Gastroesophageal sphincter (tissue), 3 donors: ENCODE measurements around the gene WDR88.

ENCODE experiments used
- EP300 ChIP-seq: sonication (generic); formaldehyde crosslinking; IDR thresholded peaks from one replicate; pipeline ENCODE4 v1.6.1; 2017; ENCODE audit warnings: antibody characterized with exemption, mild to moderate bottlenecking
- TF ChIP-seq, protein P1 (sequence below), 4 experiments: fragments of 200-600 bp in 2 of 4; fragments of 450-650 bp in 2 of 4; sonication (generic) in 1 of 4; IDR thresholded peaks; one replicate each; pipeline ENCODE4 v1.5.1; 2017 to 2019; ENCODE audit warnings: antibody characterized with exemption in 4 of 4, mild to moderate bottlenecking in 2 of 4, moderate library complexity in 2 of 4

DNA sequence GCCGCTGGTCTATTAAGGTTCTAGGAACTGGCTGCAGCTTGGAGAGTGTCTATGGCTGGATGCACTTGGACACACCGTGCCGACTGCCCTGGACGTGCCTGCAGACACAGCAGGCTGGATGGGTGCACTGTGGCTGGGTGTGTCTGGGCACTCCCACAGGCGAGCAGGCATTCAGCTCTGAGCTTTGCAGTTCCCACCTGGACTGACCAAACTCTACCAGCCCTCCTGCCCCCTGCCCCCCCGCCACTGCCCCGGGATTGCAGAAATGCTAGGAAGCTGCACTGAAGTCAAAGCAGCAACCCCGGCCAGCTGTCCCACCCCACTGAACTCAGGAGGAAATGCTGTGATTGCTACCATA, 55.2 kb downstream of the WDR88 start:
- TF ChIP-seq, protein P1, sequence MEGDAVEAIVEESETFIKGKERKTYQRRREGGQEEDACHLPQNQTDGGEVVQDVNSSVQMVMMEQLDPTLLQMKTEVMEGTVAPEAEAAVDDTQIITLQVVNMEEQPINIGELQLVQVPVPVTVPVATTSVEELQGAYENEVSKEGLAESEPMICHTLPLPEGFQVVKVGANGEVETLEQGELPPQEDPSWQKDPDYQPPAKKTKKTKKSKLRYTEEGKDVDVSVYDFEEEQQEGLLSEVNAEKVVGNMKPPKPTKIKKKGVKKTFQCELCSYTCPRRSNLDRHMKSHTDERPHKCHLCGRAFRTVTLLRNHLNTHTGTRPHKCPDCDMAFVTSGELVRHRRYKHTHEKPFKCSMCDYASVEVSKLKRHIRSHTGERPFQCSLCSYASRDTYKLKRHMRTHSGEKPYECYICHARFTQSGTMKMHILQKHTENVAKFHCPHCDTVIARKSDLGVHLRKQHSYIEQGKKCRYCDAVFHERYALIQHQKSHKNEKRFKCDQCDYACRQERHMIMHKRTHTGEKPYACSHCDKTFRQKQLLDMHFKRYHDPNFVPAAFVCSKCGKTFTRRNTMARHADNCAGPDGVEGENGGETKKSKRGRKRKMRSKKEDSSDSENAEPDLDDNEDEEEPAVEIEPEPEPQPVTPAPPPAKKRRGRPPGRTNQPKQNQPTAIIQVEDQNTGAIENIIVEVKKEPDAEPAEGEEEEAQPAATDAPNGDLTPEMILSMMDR (IDR thresholded peaks at IDR 0.05), result no peak
- no peak for TF ChIP-seq EP300
